Brain microvascular endothelial cell (primary cell): ENCODE measurements around the gene RARA.

Experiments used
- DNase-seq: peaks from one replicate; pipeline ENCODE4 v3.0.0-alpha.2; 2020
- H3K27ac ChIP-seq: fragments of 250-450 bp; sonication (Bioruptor Pico); 2 replicates; pipeline ENCODE4 v1.5.1; 2020; ENCODE audit warnings: mild to moderate bottlenecking, moderate library complexity
- H3K27me3 ChIP-seq: fragments of 250-450 bp; sonication (Bioruptor Pico); replicated peaks from 2 replicates; pipeline ENCODE4 v1.5.1; 2020; ENCODE audit warnings: mild to moderate bottlenecking
- H3K36me3 ChIP-seq: fragments of 250-450 bp; sonication (Bioruptor Pico); replicated peaks from 2 replicates; pipeline ENCODE4 v1.5.1; 2020; ENCODE audit warnings: mild to moderate bottlenecking
- H3K4me3 ChIP-seq: 2 replicates; pipeline ENCODE4 v1.5.1; 2011; ENCODE audit warnings: low read depth, mild to moderate bottlenecking, control low read depth, low read length, moderate library complexity
- in situ Hi-C: cut with HindIII; loops from 2 replicates; pipeline ENCODE4 v1.10.0; 2017; ENCODE audit warnings: low sequenced_read_pairs, low pct_ligation_motif_present
- TF ChIP-seq, protein P1 (sequence below): IDR thresholded peaks from 2 replicates; pipeline ENCODE4 v1.5.1; 2011; ENCODE audit warnings: low read depth, mild to moderate bottlenecking, moderate library complexity, low read length, control low read depth, inconsistent platforms; ENCODE audit errors: missing control alignments

The RARA gene

DNA sequence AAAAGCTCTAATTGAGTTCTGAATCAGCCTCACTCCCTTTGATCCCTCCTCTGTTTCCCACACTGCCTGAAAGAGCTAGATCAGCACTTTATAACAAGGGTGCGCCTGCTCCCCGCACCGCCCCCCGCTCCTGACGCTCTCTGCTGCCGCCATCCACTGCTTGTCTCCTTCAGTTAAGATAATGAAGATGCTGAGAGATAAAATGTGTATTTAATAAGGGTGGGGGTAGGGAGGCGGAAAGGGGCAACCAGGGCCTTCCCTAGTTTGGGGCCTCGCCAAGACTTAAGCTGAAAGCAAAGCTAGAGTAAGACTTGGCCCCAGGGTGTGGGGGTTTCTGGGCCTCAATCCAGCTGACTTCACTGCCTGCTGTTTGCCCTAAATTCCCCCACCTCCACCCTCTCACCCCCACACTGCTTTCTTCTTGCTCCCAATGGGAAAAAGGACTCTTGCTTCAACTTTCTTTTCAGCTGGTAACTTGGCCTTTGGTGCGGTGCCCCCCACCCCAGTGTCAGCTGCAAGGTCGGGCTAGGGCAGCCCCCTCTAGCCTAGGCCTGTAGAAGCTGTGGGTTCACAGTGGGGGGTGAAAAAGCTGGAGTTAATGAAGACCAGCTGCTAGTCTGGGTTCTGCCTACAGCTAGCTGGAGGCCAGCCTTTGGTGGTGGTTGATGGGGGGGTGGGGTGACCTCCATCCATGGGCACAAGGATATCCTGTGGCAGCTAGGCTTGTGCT is 1.8 kb upstream of the RARA start:
- DNase-seq, result no peak
- TF ChIP-seq, protein P1, sequence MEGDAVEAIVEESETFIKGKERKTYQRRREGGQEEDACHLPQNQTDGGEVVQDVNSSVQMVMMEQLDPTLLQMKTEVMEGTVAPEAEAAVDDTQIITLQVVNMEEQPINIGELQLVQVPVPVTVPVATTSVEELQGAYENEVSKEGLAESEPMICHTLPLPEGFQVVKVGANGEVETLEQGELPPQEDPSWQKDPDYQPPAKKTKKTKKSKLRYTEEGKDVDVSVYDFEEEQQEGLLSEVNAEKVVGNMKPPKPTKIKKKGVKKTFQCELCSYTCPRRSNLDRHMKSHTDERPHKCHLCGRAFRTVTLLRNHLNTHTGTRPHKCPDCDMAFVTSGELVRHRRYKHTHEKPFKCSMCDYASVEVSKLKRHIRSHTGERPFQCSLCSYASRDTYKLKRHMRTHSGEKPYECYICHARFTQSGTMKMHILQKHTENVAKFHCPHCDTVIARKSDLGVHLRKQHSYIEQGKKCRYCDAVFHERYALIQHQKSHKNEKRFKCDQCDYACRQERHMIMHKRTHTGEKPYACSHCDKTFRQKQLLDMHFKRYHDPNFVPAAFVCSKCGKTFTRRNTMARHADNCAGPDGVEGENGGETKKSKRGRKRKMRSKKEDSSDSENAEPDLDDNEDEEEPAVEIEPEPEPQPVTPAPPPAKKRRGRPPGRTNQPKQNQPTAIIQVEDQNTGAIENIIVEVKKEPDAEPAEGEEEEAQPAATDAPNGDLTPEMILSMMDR, result no peak
- in situ Hi-C loops, result loop anchor here (25.0 kb wide), 1 partner anchor 230 kb away; no protein-coding TSS in a partner anchor
- Histone ChIP-seq H3K36me3 (no peaks in the 10 kb centered on the region), H3K27me3 (no peaks in the 10 kb centered on the region), H3K4me3 (no peak overlapping the region), H3K27ac (no peak overlapping the region)

GRCh38 chr17:40307740-40308239 is 1.2 kb upstream of the RARA start:
- Histone ChIP-seq H3K27me3 (no peaks in the 10 kb centered on the region), H3K36me3 (no peaks in the 10 kb centered on the region), H3K4me3 (no peak overlapping the region), H3K27ac (no peak overlapping the region)
- in situ Hi-C loops, result loop anchor here (25.0 kb wide), 1 partner anchor 230 kb away; no protein-coding TSS in a partner anchor
- DNase-seq, result no peak
- TF ChIP-seq, protein P1, result no peak

DNA sequence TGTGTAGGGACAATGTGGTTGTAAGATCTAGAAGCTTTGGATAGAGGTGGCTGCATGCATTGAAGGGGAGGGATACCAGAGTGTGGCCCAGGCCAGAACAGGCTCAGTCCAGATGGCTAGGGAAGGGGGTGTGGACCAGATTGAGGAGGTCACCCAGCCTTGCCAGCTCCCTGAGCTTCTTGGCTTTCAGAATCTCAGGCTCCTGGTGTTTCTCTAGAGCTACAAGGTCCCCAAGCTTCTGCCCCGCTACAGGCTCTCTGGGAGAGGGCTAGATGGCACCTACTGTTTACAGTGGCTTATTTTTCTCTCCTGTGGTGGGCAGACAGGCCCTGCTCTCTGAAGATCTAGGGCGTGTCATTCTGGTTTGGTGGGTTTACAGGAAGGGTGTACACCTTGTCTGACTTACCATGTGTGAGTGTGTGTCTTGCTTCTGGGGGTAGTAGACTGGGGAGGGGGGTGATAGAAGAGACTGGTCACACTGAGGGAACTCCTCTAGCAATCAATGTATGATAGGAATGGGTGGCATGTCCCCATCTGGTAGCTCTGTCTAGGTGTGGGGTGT is 1.1 kb downstream of the RARA start:
- TF ChIP-seq, protein P1, result no peak
- Histone ChIP-seq H3K4me3 (no peak overlapping the region), H3K27me3 (no peaks in the 10 kb centered on the region), H3K27ac (no peak overlapping the region), H3K36me3 (no peaks in the 10 kb centered on the region)
- in situ Hi-C loops, result loop anchor here (25.0 kb wide), 1 partner anchor 227 kb away; no protein-coding TSS in a partner anchor
- no peak for DNase-seq

GRCh38 chr17:40310882-40311391 is 2.0 kb downstream of the RARA start:
- TF ChIP-seq, protein P1, result no peak
- Histone ChIP-seq H3K27ac (no peak overlapping the region), H3K36me3 (no peaks in the 10 kb centered on the region), H3K27me3 (no peaks in the 10 kb centered on the region), H3K4me3 (no peak overlapping the region)
- DNase-seq, result no peak
- in situ Hi-C loops, result loop anchor here (25.0 kb wide), 1 partner anchor 226 kb away; no protein-coding TSS in a partner anchor

DNA sequence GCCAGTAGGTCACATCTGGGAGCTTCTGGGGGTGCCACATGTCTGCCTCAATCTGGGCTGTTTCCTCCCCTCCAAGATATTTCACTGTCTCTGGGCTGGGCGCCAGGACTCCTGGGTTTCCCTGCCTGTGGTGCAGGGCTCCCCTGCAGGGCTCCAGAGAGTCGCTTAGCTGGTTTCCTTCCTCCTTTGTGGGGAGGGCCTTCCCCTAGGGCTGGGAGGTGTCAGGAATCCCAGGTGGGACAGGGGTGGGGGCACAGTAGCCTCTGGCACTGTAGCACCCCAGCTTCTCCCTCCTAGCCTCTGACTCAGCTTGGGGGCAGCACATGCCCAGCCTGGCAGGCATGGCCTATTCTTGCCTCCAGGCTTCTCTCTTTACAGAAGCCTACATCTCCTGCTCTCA is 2.6 kb downstream of the RARA start:
- DNase-seq, result no peak
- Histone ChIP-seq H3K27ac (no peak overlapping the region), H3K4me3 (no peak overlapping the region), H3K36me3 (no peaks in the 10 kb centered on the region), H3K27me3 (no peaks in the 10 kb centered on the region)
- in situ Hi-C loops, result loop anchor here (25.0 kb wide), 1 partner anchor 226 kb away; no protein-coding TSS in a partner anchor
- TF ChIP-seq, protein P1, result no peak
